CD4-positive, alpha-beta T cell treated with Interleukin-17A for 1 hour (primary cell): Measurements from ENCODE around the gene ADCY9.
"Not testable (repeated sequence)": the region's sequence is repeated elsewhere in the genome, so short reads cannot be mapped to it uniquely, and the experiment has no call there.

Experiments used
- DNase-seq: peaks from one replicate; pipeline ENCODE4 v3.0.0-alpha.2; 2020

Gene ADCY9

DNA sequence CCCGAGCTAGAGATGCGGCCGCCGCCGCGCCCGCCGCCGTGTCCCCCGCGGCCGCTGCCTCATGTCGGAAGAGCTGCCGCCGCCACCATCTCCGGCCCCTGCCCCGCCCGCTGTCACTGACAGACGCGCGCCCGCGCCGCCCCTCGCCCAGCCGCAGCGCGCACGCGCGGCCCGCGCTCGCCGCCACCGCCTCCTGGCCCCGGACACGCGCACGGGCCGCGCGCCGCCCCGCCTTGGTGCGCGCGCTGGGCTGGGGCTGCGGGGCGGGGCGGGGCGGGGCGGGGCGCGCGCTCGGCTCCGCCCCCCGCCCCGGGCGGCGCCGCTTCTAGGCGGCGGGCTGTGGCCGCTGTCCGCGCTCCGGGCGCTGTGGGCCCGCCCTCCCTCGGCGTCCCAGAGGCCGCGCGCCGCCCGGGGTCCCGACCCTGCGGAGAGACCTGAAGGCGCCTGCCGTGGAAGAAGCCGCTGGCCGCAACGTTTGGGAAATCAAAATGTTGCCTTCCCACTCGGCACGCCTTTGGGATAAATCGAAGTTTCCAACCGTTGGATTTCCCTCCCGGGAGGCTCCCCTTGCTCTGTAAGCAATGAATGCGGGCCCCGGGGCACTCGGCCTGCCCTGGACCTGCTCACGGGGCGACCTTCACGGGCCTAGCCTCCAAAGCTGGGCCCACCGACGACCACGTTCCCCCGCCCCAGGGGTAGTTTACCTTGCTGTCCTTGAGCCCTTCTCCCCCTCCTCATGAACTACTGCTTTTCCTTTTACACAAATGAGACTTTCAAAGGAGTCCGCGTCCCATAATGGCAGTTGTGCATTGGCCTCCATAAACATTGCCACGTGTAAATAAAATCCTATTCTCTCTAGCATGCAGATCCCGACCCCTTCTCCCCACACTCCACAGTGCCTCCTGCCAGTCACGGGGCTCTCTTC lies at the start of gene ADCY9:
Gene ADCY9, minus strand, starts transcription at position 118 of the 925 bp plus-strand sequence. CDS start 1,000 bp downstream, outside the sequence.
- DNase-seq, result peak; percentile 82

DNA sequence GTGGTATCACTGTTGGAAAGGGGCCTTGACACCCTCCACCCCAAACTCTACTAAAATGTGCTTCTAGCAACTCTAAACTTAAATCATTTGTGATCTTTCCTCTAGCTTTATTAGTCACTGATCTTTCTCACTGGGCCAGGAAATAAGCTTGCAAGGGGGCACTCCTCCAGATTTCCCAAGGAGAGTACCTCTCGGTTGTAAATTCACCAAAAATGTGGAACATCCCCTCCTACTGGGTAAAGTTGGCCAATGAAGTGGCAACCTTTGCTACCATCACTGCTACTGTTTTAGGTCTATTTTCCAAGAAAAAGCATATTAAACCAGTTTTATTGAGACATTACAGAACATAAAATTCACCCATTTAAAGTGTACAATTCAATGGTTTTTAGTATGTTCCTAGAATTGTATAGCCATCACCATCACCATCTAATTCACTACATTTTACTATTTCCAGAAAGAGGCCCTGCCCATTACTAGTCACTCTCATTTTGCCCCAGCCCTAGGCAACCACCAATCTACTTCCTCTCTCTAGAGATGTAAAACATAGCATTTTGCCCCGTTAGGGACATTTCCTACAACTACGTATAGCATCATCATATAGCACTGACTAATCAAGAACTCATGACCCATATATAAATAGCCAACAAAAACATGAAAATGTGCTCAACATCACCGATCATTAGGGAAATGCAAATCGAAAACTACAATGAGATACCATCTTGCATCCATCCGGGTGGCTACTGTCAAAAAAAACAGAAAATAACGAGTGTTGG lies 44.6 kb upstream of the ADCY9 start:
- DNase-seq, result no peak

- DNase-seq, result no peak
These were observed 43.5 kb upstream of the ADCY9 start for GRCh38 chr16:4159726-4160125.

- no peak for DNase-seq
These were observed 42.2 kb upstream of the ADCY9 start for GRCh38 chr16:4158143-4159093.

DNA sequence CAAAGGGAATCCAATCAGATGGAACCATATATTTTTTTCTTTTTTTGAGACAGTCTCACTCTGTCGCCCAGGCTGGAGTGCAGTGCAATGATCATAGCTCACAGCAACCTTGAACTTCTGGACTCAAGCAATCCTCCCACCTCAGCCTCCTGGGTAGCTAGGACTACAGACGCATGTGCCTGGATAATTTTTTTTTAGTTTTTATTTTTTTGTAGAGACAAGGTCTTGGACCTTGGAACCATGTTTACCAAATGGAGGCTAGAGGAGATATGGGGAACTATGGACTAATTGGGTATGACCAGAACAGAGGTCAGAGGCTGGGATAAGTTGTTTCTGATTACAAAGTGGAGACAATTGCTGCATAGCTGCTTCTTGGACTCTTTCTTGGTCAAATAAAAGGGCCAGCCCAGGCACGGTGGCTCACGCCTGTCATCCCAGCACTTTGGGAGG lies 41.2 kb upstream of the ADCY9 start:
- no peak for DNase-seq

GRCh38 chr16:4156503-4156902 lies 40.3 kb upstream of the ADCY9 start:
- not testable (repeated sequence) for DNase-seq

DNA sequence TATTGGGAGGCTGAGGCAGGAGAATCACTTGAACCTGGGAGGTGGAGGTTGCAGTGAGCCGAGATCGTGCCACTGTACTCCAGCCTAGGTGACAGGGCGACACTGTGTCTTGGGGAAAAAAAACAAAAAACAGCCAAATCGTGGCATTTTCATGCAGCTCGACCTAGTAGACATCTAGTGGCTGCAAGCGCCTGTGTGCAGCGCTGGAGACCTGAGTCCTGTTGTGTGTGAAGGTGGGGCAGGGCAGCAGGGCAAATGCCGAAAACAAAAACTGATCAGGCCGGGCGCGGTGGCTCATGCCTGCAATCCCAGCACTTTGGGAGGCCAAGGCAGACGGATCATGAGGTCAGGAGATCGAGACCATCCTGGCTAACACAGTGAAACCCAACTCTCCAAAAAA lies 37.1 kb upstream of the ADCY9 start:
- DNase-seq, result not testable (repeated sequence)

DNA sequence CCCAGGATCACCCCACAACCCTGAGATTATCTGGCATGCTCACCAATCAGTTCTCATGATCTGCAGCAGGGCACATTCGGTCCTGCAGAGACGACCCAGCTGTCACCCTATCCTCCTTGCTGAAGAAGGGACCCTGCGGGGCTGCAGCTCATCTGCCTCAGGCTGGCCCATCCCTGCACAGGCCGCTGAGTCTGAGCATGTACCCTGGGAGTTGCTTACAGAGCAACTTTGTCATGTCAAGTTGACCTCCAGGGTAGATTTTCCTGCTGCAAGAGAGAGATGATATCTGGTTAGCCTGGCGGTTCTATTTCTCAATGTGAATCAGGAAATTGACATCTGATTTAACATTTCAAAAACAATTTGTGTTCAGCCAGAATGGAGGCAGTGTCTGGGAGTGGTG lies 36.0 kb upstream of the ADCY9 start:
- no peak for DNase-seq

DNA sequence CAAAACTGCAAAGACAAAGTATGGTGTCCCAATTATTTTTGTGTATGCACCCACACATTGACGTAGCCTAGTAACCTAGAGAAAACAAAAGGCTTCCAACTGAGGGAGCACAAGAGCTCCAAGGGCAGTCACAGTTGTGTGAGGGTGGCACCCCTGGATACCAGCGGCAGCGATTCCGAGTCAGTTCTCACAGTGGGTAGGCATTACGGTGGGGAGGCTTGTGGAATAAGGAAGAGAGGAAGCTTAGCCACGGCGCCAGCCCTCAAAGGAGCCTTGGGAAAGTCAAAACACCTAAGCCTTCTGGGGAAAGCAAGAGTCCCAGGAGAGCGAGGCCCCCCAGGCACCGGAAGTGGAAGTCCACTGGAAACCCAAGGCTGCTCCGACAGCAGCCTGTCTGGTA lies 31.0 kb upstream of the ADCY9 start:
- DNase-seq, result no peak

DNA sequence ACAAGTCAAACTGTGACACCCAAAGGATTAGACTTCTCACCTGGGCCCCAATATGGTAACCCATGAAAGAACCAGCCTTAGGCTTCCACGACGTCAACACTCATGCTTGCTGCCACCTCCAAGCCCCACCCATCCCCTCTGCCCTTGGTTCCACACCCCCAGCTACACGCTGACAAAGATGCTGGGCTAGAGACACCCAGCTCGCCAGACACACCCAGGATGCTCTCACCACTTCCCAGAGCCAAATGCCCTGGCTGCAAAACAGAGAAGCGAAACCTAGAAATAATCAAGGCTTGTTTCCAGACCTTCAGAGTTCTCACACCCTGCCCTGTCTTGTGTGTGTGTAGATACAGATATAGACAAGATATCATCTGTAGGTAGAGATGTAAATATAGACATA lies 26.0 kb upstream of the ADCY9 start:
- DNase-seq, result peak; percentile 80

GRCh38 chr16:4141604-4142003 lies 25.4 kb upstream of the ADCY9 start:
- no peak for DNase-seq

DNA sequence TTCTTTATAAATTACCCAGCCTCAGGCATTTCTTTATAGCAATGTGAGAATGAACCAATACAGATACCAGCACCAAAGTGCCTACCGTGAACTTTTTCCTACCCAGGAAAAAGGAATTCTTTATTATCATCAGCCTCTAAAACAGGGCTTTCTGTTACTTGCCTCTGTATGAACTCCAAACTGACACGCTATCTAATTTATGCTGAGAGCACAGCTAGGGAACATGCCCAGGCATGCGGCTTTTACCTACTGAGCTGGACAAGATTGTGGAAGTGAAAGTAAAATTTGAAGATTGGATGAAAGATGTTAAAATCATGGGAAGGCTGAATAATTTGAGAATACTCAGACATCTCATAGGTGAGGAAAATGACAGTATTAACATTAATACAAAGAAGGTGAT lies 24.4 kb upstream of the ADCY9 start:
- no peak for DNase-seq

GRCh38 chr16:4139968-4140367 lies 23.7 kb upstream of the ADCY9 start:
- no peak for DNase-seq

DNA sequence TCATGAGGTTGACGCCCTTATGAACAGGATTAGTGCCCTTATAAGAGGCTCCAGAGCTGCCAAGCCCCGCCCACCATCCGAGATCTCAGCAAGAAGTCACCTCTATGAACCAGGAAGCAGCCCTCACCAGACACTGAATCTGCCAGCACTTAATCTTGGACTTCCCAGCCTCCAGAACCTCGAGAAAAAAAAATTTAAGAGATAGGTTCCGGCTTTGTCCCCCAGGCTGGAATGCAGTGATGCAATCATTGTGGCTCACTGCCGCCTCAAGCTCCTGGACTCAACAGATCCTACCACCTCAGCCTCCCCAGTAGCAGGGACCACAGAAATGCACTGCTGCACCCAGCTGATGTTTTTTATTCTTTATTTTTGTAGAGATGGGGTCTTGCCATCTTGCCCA lies 22.5 kb upstream of the ADCY9 start:
- no peak for DNase-seq

DNA sequence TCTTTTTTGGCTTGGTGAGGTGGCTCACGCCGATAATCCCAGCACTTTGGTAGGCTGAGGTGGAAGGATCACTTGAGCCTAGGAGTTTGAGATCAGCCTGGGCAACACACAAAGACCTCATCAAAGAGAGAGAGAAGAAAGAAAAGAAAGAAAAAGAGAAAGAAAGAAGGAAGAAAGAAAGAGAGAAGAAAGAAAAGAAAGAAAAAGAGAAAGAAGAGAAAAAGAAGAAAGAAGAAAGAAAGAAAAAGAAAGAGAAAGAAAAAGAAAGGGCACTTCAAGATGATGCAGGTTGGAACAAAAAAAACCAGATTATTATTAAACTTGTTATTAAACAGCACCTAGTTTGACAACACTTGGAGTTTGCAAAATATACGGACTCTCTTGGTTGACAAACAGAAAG lies 21.2 kb upstream of the ADCY9 start:
- no peak for DNase-seq

DNA sequence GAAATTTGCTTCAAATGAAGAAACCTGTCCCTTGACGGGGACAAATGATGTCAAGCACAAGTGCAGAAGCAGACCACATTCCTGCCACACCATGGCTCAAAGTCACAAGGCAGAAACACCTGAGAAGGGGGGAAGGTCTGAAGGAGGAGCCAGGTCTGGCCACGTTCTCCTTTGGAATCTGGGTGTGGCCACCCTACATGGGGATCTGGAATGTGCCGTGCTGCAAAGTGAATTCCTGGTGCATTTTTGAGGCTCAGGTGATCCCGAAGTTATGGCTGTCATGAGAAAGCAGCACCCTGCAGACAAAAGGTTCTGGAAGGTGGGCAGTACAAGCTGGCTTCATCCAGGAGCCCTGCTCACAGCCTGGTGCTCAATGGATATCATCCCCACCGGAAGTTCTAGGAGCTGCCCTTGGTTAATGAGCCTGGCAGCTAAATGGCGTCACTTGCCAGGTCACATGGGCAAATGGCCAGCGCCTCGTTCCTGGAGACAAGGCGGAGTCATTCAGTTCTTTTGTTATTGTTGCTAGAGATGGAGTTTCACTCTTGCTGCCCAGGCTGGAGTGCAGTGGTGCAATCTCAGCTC lies 20.1 kb upstream of the ADCY9 start:
- no peak for DNase-seq

DNA sequence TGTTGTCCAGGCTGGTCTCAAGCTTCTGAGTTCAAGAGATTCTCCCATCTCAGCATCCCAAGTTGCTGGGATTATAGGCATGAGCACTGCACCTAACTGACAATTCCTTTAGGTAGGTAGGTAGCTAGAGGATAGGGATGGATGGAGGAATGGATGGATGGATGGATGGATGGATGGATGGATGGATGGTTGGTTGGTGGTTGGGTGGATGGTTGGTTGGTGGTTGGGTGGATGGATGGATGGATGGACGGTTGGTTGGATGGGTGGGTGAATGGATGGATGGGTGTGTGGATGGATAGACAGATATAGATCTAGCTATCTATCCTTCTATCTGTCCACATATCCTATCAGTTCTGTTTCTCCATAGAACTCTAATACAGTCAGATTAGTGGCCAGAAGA lies 19.3 kb upstream of the ADCY9 start:
- DNase-seq, result no peak

- no peak for DNase-seq
These were observed 17.7 kb upstream of the ADCY9 start for GRCh38 chr16:4133897-4134372.

GRCh38 chr16:4131621-4132020 lies 15.4 kb upstream of the ADCY9 start:
- no peak for DNase-seq

- DNase-seq, result no peak
These were observed 8.5 kb upstream of the ADCY9 start for GRCh38 chr16:4124535-4125294.

GRCh38 chr16:4123616-4124300 lies 7.5 kb upstream of the ADCY9 start:
- no peak for DNase-seq
